IPS DF 19.7 (cell line): ENCODE data around the gene CRIP2.

ENCODE experiments used
- DNase-seq: peaks from one replicate; pipeline ENCODE4 v3.0.0-alpha.2; 2013; ENCODE audit warnings: low read depth, low spot score

The CRIP2 gene

GRCh38 chr14:105498430-105499255, 24.0 kb downstream of the CRIP2 start:
- no peak for DNase-seq

GRCh38 chr14:105499256-105500035, 24.8 kb downstream of the CRIP2 start:
- no peak for DNase-seq

GRCh38 chr14:105500036-105500725, 25.6 kb downstream of the CRIP2 start:
- DNase-seq = no peak

GRCh38 chr14:105500726-105501101, 26.1 kb downstream of the CRIP2 start:
- no peak for DNase-seq

- no peak for DNase-seq
These were observed 27.1 kb downstream of the CRIP2 start for GRCh38 chr14:105501504-105502291.

- no peak for DNase-seq
These were observed 28.1 kb downstream of the CRIP2 start for GRCh38 chr14:105502446-105503295.

GRCh38 chr14:105503296-105503640, 28.6 kb downstream of the CRIP2 start:
- DNase-seq = no peak

GRCh38 chr14:105503935-105504692, 29.5 kb downstream of the CRIP2 start:
- no peak for DNase-seq

- no peak for DNase-seq
These were observed 30.5 kb downstream of the CRIP2 start for GRCh38 chr14:105505101-105505500.

GRCh38 chr14:105507247-105507646, 32.6 kb downstream of the CRIP2 start:
- DNase-seq = no peak

GRCh38 chr14:105508069-105508468, 33.4 kb downstream of the CRIP2 start:
- no peak for DNase-seq

GRCh38 chr14:105508601-105509000, 34.0 kb downstream of the CRIP2 start:
- no peak for DNase-seq

GRCh38 chr14:105517096-105517495, 42.5 kb downstream of the CRIP2 start:
- no peak for DNase-seq

GRCh38 chr14:105519946-105520698, 45.5 kb downstream of the CRIP2 start:
- no peak for DNase-seq

GRCh38 chr14:105525326-105525725, 50.7 kb downstream of the CRIP2 start:
- DNase-seq = no peak

- DNase-seq = no peak
These were observed 51.5 kb downstream of the CRIP2 start, which contains the start of gene TMEM121 for GRCh38 chr14:105525861-105526775. Gene TMEM121, plus strand, starts transcription at chr14:105526583. Its CDS starts 2,252 bp downstream, at chr14:105528835.

- DNase-seq = no peak
These were observed 52.3 kb downstream of the CRIP2 start for GRCh38 chr14:105526776-105527380.
